RWPE1 (cell line): ENCODE measurements around the gene CD40.

Source experiments
- CTCF ChIA-PET: fragments of 350-600 bp; sonication (Branson Sonifier 250); formaldehyde crosslinking; extraction: SDS; loops from one replicate; lab custom pipeline; 2021; lab: Yijun Ruan, JAX
- POLR2A ChIA-PET: fragments of 400-600 bp; formaldehyde crosslinking; extraction: SDS; loops from one replicate; lab custom pipeline; 2020; ENCODE audit warnings: antibody characterized with exemption; ENCODE audit not compliant: low non-redundant PET; lab: Yijun Ruan, JAX
- DNase-seq: peaks from one replicate; pipeline ENCODE4 v3.0.0; 2012; ENCODE audit warnings: low spot score
- H3K27ac ChIP-seq: fragments of 450-650 bp; 2 replicates; pipeline ENCODE4 v1.5.1; 2017
- TF ChIP-seq, protein P1 (sequence below): fragments of 450-650 bp; conservative IDR thresholded peaks from 2 replicates; pipeline ENCODE4 v1.5.1; 2017; ENCODE audit warnings: low read depth, mild to moderate bottlenecking

CD40 gene

DNA sequence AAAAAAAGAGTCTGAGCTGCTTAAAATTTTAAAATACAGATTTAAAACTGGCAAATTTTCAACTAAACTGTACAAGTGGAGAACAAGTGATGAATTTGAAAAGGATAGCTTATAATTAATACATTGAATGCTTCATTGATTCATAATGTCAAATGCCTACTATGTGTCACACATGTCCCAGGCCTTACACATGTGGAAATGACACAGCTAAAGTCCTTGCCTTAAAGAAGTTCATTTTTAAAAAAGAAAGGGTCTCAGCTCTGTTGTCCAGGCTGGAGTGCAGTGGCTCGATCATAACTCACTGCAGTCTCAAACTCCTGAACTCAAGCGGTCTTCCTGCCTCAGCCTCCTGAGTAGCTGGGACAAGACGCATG, 33.3 kb upstream of the CD40 start:
- TF ChIP-seq, protein P1, sequence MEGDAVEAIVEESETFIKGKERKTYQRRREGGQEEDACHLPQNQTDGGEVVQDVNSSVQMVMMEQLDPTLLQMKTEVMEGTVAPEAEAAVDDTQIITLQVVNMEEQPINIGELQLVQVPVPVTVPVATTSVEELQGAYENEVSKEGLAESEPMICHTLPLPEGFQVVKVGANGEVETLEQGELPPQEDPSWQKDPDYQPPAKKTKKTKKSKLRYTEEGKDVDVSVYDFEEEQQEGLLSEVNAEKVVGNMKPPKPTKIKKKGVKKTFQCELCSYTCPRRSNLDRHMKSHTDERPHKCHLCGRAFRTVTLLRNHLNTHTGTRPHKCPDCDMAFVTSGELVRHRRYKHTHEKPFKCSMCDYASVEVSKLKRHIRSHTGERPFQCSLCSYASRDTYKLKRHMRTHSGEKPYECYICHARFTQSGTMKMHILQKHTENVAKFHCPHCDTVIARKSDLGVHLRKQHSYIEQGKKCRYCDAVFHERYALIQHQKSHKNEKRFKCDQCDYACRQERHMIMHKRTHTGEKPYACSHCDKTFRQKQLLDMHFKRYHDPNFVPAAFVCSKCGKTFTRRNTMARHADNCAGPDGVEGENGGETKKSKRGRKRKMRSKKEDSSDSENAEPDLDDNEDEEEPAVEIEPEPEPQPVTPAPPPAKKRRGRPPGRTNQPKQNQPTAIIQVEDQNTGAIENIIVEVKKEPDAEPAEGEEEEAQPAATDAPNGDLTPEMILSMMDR = no peak
- no peak overlapping the region for H3K27ac ChIP-seq
- POLR2A ChIA-PET = no interaction called here
- CTCF ChIA-PET = interaction anchor here (0.6 to 1.1 kb wide), 8 partner anchors 12 to 807 kb away, joined by 3 to 5 read pairs (median 3); no protein-coding TSS in a partner anchor
- DNase-seq = no peak

DNA sequence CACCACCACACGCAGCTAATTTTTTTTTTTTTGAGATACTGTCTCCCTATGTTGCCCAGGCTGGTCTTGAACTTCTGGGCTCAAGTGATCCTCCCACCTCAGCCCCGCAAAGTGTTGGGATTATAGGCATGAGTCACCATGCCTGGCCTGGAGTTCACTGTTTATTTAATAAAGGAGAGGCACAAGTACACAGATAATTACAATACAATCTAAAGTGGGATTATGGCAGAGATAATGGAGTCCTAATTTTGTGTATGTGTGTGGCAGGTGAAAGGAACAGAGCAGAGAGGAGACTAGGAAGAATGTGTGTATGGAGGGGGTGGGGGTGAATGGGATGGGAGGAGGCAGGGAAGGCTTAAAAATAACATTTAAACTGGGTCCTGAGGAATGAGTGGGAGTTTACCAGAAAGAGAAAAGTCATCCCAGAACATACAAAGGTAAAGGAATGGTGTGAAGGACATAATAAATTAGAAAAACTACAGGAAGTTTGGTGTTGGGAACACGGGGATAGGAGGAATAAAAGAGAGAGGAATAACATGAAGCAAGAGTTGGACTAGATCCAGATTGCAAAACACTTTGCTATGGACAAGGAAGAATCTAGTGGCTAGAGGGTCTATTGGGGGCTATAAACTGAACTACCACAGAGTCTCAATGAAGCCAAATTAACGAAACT, 32.8 kb upstream of the CD40 start:
- TF ChIP-seq, protein P1 = no peak
- H3K27ac ChIP-seq = no peak overlapping the region
- DNase-seq = peak; percentile 26
- POLR2A ChIA-PET = no interaction called here
- CTCF ChIA-PET = interaction anchor here (0.6 to 1.1 kb wide), 7 partner anchors 37 to 662 kb away, joined by 3 to 4 read pairs (median 3); no protein-coding TSS in a partner anchor

DNA sequence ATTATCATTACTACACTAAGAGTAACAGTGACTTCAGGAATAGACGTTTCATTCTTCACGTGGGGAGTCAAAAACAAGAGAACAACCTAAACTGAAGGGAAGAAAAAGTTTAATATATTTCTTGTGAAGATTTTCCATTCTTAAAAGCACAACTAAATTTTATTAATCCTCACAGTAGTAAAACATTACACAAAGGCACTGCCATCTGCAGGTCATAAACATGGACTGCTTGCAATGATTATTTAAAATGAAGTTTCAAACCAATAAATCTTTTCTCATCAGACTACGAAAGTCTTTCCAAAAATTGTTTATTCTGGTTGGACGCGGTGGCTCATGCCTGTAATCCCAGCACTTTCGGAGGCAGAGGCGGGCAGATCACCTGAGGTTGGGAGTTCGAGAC, 31.0 kb upstream of the CD40 start:
- CTCF ChIA-PET = interaction anchor here (0.8 to 2.0 kb wide), 3 partner anchors 9 to 100 kb away, joined by 4 to 11 read pairs (median 5); no protein-coding TSS in a partner anchor
- POLR2A ChIA-PET = no interaction called here
- no peak overlapping the region for H3K27ac ChIP-seq
- DNase-seq = no peak
- TF ChIP-seq, protein P1 = peak; percentile 75

DNA sequence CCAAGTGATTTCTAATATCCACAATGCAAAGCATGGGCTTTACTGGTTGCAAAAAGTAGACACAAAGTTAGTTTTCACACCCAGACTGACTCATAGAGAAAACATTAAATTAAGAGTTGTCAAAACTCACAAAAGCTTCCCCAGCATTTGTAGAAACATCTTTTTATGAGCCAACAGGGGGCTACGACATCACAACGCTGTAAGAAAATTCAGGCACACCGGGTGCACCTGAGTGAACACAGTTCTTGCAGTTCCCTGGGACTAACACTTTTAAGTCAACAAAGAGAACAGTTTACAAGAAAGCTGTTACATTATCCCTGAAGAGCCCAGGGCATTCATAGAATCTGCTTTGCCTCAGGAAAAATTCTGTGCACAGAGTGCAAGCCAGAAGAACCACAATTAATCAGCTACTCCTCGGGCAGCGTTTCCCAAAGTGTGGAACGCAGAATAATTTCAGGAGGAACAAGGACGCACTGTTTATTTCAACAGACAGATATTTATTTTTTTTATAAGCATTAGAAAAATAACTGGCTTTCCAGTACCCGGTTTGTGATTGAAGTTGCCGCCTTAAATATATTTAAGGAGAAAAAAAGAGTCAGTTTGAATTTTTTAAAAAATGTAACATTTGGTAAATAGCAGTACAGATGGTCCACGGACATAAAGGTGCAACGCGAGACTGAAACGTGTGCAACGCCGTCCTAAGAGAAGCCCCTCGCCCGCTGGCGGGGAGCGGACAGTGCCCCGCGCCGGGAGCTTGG, 29.5 kb upstream of the CD40 start:
- DNase-seq = peak; percentile 48
- peak overlapping the region; percentile 90 for H3K27ac ChIP-seq
- ChIA-PET CTCF (interaction anchor here (0.7 to 2.0 kb wide), 5 partner anchors 11 to 795 kb away, joined by 3 to 11 read pairs (median 4); no protein-coding TSS in a partner anchor), POLR2A (no interaction called here)
- TF ChIP-seq, protein P1 = no peak

DNA sequence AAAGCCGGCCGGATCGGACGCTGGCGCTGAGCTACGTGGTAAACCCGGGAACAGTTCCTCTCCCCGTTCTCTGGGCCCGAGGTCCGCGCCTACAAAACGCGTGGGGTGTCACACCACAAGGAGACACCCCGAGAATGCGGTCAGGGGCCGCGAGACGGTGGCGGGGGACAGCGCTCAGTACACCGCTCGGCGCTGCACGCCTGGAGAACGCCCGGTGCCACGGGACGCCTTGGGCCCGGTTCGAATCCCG, 29.0 kb upstream of the CD40 start:
- CTCF ChIA-PET = interaction anchor here (0.7 to 2.0 kb wide), 4 partner anchors 12 to 796 kb away, joined by 3 to 11 read pairs (median 6); no protein-coding TSS in a partner anchor
- peak overlapping the region; percentile 90 for H3K27ac ChIP-seq
- POLR2A ChIA-PET = no interaction called here
- TF ChIP-seq, protein P1 = no peak
- DNase-seq = peak; percentile 53
